GM21447 (cell line): ENCODE results near the gene RPS6KB2.
"Not testable (repeated sequence)": the region's sequence is repeated elsewhere in the genome, so short reads cannot be mapped to it uniquely, and the experiment has no call there.

Experiments
- ATAC-seq: cut with Tn5 transposase; IDR thresholded peaks from one replicate; pipeline ENCODE4 v1.9.1; 2021; ENCODE audit not compliant: unreplicated experiment

Gene RPS6KB2

GRCh38 chr11:67427364-67427859 is 882 bp upstream of the RPS6KB2 start:
- not testable (repeated sequence) for ATAC-seq

GRCh38 chr11:67429038-67429668 is 859 bp downstream of the RPS6KB2 start:
- ATAC-seq = no peak

GRCh38 chr11:67429722-67430121 is 1.4 kb downstream of the RPS6KB2 start:
- no peak for ATAC-seq

GRCh38 chr11:67431346-67432249 is 3.3 kb downstream of the RPS6KB2 start:
- ATAC-seq = no peak

DNA sequence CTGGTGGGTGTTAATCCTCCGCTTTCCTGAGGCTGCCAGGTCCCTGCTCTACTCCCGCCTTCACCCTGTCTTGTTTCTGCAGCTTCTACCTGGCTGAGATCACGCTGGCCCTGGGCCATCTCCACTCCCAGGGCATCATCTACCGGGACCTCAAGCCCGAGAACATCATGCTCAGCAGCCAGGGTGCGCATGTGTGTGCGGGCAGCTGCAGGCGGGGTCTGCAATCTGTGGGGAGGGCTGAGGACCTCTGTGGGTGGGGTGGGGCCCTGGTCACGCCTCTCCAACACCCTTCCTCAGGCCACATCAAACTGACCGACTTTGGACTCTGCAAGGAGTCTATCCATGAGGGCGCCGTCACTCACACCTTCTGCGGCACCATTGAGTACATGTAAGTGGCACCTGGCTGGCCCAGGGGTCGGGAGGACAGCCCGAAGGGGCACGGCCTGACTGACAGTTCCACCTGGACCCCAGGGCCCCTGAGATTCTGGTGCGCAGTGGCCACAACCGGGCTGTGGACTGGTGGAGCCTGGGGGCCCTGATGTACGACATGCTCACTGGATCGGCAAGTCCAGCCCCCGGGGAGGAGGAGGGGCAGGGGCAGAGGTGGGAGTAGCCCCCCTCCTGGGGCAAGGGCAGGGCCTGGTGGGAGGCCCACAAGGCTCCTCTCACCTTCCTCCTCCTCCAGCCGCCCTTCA is 4.5 kb downstream of the RPS6KB2 start:
- no peak for ATAC-seq

DNA sequence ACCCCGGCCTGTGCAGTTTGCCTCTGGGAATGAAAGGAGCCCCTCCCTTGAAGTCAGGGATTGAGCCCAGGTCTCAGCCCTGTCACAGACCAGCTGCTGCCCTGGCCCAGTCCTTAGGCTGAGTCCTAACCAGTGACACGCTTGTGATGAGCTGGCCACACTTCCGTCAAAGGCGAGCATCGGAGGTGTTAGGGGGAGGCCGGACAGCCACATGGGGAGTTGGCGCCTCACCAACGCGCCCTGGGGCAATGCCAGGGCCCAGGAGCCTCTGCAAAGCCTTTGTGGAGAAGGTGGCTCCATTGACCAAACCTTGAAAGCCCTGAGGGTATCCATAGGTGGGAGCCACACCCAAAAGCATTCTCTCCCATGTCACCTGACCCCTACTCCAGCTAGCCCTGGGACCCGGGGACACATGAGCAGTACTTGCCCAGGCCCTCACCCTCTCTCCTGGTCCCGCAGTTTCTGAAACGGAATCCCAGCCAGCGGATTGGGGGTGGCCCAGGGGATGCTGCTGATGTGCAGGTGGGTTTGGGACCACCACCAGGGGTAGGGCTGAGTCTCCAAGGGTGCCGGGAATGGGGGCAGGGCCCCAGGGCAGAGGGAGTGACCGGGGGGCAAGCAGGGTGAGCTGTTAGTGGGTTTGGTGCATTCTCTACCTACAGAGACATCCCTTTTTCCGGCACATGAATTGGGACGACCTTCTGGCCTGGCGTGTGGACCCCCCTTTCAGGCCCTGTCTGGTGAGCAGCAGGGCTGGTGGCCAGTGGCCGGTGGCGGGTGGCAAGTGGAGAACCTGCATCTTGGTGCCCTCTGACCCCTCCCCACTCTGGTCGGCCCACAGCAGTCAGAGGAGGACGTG is 5.5 kb downstream of the RPS6KB2 start:
- ATAC-seq = no peak

DNA sequence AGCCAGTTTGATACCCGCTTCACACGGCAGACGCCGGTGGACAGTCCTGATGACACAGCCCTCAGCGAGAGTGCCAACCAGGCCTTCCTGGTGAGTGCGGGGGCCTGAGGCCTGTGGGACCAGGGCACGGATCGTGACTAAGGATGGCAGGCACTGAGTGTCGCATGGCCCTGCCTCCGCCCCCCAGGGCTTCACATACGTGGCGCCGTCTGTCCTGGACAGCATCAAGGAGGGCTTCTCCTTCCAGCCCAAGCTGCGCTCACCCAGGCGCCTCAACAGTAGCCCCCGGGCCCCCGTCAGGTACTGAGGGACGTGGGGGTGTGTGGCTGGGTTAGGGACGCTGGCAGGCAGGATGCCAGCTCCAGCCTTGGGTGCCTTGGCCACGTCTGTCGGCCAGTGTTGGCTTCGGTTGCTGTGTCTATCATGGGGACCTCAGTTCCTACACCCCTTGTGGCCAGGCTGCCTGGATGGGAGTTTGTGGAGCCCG is 6.1 kb downstream of the RPS6KB2 start:
- no peak for ATAC-seq

DNA sequence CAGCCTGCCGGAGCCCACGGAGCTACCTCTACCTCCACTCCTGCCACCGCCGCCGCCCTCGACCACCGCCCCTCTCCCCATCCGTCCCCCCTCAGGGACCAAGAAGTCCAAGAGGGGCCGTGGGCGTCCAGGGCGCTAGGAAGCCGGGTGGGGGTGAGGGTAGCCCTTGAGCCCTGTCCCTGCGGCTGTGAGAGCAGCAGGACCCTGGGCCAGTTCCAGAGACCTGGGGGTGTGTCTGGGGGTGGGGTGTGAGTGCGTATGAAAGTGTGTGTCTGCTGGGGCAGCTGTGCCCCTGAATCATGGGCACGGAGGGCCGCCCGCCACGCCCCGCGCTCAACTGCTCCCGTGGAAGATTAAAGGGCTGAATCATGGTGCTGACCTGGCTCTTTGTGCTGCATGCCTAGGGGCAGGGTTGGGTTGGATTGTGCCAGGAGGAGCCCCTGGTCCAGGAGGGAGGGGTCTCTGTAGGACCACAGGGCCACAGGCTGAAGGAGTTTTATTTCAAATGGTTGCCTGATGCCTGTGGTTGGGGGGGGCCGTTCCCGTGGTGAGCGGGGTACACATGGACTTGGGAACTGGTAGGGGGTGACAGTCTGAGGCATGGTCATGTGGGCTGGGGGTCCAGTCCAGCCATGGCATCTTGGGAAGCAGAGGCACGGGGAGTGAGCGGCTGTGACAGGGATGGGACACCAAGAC is 6.9 kb downstream of the RPS6KB2 start:
- no peak for ATAC-seq

DNA sequence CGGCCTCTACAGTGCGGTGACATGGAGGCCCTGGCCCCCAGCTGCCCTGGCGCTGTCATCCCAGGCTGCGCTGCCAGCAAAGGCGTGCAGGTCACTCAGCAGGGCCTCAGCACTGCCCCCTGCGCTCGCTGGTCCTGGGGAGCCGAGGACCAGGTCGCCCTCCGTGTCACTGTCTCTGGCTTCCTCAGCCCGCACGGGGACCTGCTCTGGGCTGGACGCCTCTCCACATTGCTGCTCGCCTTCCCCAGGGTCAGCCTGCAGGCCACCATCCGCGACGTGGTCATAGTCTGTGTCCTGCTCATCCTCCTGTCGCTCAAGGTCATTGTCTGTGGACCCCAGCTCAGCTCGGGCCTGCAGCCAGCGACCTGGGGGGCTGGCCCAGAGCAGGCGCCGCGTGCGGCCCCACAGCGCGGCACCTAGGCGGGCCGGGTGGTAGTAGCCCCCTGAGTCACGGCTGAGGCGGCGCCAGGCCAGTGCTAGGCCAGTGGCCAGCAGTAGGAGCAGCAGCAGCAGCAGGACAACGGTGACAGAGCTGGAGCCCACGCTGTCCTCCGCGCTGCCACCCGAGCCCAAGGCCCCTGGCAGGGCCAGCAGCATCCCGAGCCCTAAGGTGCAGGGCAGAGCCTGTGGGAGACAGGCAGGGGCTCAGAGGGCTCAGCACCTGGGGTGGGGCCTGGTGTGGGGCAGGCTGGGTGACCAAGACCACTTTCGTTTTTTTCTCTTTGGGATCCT is 7.6 kb downstream of the RPS6KB2 start:
- no peak for ATAC-seq

DNA sequence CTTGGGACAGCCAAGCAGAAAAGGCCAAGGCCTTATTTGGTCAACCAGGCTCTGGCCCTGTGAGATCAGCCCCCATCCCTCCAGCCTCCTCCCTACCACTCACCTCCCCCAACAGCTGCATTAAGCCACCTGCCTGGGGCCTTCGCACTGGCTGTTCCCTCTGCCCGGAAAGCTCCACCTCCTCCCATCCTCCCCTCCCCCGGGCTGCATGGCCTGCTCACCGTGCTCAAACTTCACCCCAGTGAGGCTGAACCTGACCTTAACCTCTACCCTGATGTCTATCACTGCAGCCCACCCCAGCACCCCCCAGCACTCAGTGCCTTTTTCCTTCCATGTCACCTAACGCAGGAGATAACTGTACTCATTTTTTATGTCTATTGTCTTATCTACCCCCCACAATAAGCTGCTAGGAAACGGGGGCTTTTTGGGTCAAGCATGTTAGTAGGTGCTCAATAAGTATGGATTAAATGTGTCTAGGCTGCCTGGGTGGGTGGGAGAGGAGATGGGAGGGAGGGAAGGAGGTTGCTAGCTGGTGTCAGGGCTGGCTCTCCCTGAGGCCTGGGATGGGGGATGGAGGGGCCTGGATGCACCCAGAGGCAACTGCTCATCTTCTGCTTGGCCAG is 8.3 kb downstream of the RPS6KB2 start:
- peak; percentile 45 for ATAC-seq

GRCh38 chr11:67437082-67437808 is 9.0 kb downstream of the RPS6KB2 start, which contains the start of gene PTPRCAP:
TSS of gene PTPRCAP (minus strand) at chr11:67437682. CDS start at chr11:67437619, 63 bp downstream.
- ATAC-seq = peak; percentile 31

DNA sequence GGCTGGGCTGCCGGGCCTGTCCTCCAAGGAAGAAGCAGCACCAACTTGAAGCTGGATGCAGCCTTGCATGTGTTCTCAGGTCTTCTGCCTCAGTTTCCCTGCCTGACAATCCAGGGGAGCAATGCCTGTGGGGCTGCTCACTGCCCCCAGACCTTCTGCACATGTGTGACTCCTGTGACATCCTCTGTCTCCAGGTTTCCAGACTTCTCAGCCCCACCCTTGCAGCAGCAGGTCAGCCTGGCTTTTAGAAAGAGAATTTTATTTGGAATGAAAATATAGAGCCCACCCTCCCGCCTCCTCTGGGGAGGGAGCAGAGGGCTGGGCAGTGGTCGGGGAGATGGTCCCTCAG is 9.5 kb downstream of the RPS6KB2 start:
- no peak for ATAC-seq

GRCh38 chr11:67438158-67438902 is 10.0 kb downstream of the RPS6KB2 start:
- ATAC-seq = no peak

GRCh38 chr11:67439321-67440228 is 11.3 kb downstream of the RPS6KB2 start:
- no peak for ATAC-seq

GRCh38 chr11:67440229-67441097 is 12.2 kb downstream of the RPS6KB2 start:
- no peak for ATAC-seq
